GM18526 (cell line): ENCODE results near the gene GRK3.

Experiments
- POLR2A ChIP-seq: IDR thresholded peaks from 3 replicates; pipeline ENCODE4 v1.6.1; 2011; ENCODE audit not compliant: insufficient read length; ENCODE audit errors: extremely low read depth

GRK3 gene

DNA sequence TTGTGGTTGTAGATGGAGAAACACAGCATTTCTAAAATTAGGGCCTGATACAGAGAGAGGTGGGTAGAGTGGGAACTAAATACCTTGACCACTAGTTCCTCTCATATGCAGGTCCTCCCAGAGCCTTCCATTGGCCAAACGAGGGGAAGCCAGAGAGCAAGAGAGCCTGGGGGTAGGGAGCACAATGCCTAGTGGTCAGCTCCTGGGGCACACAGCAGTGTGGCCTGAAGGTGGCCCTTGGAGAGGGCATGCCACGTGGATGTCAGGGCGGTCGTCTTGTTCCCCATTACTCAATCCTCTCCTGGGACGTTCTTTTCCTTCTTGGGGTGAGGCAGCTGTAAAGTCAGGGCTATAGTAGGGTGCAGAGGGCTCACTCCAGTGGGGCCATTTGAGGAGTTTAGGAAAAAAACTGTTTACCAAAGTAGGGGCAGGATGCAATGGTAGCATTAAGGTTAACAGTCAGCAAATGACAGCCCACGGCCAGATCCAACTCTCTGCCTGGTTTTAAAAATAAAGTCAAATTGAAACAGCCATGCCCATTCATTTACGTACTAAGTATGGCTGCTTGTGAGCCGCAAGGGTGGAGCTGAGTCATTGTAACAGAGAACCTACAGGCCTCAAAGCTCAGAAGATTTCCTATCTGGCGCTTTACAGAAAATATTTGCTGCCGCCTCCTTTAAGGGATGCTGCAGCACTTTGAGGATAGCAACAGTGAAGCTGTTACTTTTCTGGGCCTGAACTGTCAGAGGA is 185.1 kb downstream of the GRK3 start:
- no peak for TF ChIP-seq POLR2A

DNA sequence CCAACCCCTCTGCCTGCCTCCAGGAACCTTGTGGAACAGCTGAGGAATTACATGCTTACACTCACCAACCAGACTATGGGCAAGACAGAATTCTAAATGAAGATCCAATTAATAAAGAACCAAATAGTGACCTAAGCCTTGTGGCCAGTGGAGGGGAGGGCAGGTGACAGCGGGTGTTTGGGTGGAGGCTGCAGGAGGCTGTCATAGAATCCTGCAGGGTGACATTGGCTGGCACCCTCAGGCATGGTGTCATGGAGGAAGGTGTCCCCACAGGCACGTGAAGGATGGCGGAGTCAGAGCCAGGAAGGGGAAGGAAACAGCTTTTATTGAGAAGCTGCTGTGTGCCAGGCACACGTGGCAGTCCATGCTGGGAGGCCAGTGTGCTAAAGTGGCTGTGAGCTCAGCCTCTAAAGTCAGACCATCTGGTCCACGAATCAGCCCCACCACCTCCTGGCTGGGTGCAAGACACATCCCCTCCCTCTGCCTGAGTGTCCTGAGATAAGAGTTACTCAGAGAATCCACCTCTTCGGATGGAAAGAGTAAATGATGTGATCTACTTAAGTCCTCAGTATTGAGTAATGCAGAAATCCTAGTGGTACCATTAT is 186.2 kb downstream of the GRK3 start:
- no peak for TF ChIP-seq POLR2A

DNA sequence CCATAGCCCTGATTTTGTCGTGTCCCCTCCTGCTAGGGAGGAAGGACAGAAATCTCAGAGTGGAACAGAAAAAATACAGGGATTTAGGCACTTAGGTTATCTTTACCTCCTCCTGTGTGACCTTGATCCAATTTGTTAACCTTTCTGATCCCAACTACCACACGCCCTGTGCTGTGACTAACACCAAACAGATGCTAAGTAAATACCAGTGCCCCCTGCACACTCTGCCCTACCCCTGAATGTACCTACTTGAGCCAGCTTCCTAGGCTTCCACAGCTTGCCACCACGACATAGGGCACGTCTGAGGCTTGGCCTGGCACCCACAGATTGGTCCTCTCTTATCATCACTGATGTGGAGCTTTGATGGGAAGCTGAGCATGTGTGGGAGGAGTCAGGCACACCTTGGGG is 186.7 kb downstream of the GRK3 start:
- TF ChIP-seq POLR2A, result no peak

DNA sequence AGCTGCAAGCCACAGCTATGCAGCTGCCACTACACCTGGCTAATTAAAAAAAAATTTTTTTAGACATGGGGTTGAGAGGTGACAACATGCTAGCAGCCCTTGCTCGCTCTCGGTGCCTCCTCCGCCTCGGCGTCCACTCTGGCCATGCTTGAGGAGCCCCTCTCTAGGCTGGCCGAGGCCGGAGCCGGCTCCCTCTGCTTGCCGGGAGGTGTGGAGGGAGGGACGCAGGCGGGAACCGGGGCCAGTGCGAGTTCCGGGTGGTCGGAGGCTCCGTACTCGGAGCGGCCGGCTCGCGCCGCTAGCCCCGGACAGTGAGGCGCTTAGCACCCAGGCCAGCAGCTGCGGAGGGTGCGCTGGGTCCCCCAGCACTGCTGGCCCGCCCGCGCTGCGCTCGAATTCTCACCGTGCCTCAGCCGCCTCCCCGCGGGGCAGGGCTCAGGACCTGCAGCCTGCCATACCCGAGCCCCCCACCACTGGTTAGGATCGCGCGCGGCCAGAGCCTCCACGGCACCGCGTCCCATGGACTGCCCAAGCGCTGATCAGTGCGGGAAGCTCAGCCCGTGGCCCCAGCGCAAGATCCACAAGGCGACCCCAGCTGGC is 188.2 kb downstream of the GRK3 start:
- no peak for TF ChIP-seq POLR2A

DNA sequence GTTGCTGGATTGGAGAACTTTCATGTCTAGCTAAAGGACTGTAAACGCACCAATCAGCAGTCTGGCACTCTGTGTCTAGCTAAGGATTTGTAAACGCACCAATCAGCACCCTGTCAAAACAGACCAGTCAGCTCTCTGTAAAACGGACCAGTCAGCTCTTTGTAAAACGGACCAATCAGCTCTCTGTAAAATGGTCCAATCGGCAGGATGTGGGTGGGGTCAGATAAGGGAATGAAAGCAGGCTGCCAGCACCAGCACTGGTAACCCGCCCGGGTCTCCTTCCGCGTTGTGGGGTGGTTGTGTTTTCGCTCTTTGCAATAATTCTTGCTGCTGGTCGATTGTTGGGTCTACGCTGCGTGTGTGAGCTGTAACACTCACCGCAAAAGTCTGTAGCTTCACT is 188.8 kb downstream of the GRK3 start:
- no peak for TF ChIP-seq POLR2A

DNA sequence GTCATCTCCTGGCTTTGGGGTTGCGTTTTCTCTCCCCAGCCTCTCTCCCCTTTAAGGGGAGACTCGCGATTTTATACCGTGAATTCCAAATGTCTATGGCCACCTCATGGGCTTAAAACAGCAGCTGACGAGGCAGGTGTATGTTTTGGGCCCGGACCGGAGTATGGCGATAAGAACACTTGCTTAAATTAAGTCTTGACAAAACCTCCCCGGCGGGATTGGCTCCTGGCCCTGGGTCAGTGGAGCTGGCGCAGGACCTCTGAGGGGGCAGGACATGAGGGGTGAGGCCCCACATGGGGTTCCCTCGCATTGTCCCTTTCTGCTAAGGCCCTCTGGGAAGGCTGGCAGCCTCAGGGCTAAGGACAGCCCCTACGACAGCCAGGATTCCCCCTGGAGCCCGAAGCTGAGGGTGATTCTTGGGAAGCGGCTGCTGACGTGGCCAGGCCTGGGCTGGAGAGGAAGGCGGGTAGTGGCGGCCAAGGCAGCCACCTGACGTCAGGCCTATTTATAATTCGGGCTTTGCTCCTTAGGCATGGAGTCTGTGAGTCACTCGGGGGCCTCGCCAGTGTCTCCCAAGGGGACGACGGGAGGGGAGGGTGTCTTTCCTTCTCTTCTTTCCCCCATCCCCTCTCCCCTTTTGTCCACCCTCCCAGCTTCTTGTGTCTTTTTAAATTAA is 190.2 kb downstream of the GRK3 start:
- no peak for TF ChIP-seq POLR2A

DNA sequence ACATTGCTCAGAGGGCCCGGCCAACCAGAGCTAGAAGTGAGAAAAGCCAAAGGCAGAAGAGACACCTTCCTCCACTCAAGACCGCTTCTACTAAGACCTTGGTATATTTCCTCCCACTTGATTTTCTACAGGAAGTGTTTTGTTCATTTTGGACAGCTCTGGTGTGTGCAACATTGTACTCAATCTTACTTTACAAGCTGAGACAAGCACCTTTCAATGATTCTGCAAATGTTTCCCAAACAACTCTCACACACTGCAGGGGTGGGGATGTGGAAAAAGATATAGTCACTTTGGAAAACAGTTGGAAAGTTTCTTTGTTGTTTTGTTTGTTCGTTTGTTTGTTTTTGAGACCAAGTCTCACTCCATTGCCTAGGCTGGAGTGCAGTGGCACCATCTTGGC is 193.2 kb downstream of the GRK3 start:
- no peak for TF ChIP-seq POLR2A

DNA sequence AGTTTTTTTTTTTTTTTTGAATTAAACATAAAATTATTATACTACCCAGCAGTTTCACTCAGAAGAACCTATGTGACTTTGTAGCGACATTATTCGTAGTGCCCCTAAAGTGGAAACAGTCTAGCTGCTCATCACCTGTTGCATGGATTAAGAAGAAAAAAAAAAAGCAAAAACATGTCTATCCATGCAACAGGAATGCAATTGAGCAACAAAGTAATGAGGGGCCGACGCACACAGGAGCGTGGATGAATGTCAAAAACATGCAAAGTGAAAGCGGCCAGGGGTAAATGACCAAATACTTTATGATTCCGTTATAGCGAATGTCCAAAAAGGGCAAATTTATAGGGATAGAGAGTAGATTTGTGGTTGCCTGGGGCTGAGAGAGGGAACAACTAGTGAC is 193.8 kb downstream of the GRK3 start:
- no peak for TF ChIP-seq POLR2A

DNA sequence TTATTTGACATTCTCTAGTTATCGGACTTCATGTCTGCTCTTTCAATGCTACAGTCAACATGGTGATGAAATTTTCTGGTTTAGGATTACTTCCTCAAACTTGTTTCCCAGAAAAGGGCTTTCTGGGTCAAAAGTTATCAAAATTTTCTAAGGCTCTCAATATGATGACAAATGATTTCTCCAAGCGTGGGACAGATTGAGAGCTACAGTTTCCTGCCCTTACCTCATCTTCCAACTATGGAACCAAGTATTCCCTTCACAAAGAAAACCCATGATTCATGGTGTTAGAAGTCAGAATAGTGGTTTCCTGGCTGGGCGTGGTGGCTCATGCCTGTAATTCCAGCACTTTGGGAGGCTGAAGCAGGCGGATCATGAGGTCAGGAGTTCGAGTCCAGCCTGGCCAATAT is 195.4 kb downstream of the GRK3 start:
- no peak for TF ChIP-seq POLR2A

DNA sequence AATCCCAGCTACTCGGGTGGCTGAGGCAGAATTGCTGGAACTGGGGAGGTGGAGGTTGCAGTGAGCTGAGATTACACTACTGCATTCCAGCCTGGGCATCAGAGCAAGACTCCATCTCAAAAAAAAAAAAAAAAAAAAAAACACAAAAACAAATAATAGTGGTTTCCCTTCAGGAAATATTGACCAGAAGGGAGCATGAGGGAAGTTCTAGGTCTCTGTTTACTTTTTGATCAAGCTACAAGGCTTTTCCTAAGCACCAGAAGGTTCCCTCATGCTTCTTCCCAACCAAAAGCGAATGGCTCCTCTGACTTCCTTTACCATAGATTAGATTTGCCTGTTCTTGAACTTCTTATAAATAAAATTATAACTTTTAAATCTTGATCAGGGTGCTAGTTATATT is 195.8 kb downstream of the GRK3 start:
- no peak for TF ChIP-seq POLR2A

DNA sequence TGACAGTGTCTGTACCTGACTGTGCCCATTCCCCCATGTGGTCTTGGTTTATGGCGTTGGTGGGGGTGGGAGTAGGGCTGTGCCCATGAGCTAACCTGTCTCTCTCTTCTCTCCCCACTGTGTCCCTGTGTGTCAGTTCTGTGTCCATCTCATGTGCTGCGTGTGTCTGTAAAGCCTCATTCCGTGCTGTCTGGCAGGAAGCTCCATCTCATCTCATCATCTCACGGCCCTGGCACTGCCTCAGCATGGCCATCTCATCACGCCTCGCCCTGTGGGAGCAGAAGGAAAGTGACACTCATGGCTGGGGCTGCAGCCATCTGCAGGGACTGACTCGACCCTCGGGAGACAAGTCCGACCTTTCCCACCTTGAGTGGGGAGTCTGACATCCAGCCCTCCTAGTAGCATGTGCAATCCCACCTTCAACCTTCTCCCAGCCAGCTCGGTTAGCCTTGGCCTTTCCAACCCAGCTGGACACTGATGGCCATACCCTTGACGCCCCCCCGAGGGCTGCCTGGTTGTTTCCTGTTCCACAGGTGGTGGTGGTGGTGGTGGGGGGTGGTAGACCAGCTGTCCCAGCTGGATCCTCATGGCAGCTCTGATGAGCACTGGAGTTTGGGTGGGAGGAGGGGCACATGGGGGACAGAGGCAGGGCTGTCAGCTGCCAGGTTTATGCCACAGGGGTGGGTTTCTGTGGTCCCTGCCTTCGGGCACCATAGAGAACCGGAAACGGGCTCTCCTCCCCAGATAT is 196.5 kb downstream of the GRK3 start:
- TF ChIP-seq POLR2A, result no peak

DNA sequence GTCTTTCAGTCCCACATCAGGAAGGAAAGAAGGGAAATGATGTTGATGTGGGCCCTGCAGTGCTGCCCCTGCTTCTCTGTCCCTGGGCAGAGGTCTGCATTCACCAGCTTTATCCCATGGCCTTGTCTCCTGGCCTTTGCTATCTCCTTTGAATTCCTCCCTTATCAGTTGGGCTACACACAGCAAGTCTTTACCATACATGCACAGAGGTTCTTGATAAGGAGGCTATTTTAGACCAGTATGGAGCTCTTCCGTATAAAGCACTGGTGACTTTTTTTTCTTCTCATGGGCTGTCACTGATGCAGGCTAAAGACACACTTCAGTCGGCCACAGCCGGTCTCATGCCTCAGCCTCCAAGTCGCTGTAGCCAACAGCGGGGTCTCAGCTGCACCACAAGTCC is 197.7 kb downstream of the GRK3 start:
- no peak for TF ChIP-seq POLR2A

DNA sequence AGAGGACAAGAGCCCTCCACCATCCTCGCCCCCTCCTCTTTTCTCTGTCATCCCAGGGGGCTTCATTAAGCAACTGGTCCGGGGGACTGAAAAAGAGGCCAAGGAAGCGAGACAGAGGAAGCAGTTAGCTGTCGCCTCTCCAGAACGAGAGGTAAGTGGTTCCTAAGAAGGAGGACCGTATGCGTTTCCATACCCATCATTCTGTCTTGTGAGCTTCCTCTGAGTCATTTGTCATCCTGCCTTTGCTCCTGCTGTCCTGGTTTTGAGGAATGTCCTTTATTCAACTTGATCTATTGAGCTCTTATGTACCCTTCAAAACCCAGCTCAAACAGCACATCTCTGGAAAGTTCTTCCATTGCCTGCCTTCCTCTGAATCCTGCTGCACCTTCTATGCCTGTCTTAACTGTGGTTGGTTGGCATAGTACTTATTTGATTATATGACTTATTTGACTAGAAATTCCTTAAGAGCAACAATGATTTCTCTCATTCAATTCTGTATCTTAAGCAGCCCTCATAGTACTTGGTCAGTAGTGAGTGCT is 198.8 kb downstream of the GRK3 start:
- TF ChIP-seq POLR2A, result no peak

DNA sequence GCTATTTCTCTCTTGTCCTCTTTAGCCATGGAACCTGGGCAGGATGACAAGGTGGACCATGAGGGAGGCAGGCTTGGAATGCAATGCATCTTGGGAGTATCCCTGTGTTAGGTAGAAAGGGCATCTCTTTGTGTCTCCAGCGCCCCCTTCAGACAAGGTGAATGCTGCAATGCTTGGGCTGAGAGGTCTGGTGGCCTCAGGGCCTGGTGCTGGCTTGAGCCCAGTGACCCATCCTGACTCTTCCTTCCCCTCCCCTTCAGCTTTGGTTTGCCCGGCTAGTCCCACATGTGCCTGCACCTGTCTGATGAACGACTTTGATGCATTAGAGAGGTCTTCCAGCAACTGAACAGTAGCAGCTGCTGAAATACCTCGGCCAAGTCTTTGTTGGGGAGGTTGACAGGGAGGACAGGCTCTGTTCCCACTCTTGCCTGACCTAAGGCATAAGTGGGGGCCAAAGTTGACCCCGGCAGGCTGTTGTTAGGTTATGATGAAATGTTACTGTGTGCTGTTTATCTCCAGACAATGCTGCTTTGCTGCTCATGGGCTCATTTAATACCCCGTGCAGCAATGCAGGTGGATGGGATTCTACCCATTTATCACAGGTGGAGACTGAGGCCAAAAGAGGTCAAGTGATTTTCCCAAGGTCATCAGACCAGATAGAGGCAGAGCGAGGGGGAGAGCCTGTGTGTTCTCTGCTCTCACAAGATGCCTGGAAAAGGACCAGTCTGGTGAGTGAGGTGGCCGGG is 200.0 kb downstream of the GRK3 start:
- no peak for TF ChIP-seq POLR2A
